PC-3 (cell line): ENCODE measurements around the gene OXCT1. TPM values are rescaled to one million over a fixed set of nuclear protein-coding genes. Genes with fewer than 3 reads are reported as not detected.
"Not testable (repeated sequence)": the region's sequence is repeated elsewhere in the genome, so short reads cannot be mapped to it uniquely, and the experiment has no call there.

Experiments used
- ATAC-seq: fragments of 200-7000 bp; cut with Tn5 transposase; 2 replicates; pipeline ENCODE4 v1.9.1; 2020; ENCODE audit warnings: mild to moderate bottlenecking, moderate library complexity
- BruUV-seq: library from RNA; stranded (reverse); fragments of 400-500 nt; replicated peaks from 2 replicates; lab custom pipeline; 2021; lab: Mats Ljungman, UMichigan
- CTCF ChIA-PET: fragments of 300-600 bp; sonication (Branson Sonifier 250); formaldehyde crosslinking; loops from one replicate; lab custom pipeline; 2022; ENCODE audit warnings: antibody characterized with exemption; lab: Charles Lee
- POLR2A ChIA-PET: fragments of 300-600 bp; sonication (Branson Sonifier 250); formaldehyde crosslinking; loops from one replicate; lab custom pipeline; 2022; ENCODE audit warnings: antibody characterized with exemption; ENCODE audit not compliant: unreplicated experiment; lab: Charles Lee
- DNase-seq: peaks from one replicate; pipeline ENCODE4 v3.0.0-alpha.2; 2015
- H2AFZ ChIP-seq: fragments of 300-600 bp; sonication (generic); 2 replicates; pipeline ENCODE4 v1.6.0; 2016; ENCODE audit warnings: antibody characterized with exemption, low read length
- H3F3A ChIP-seq: fragments of 300-600 bp; sonication (generic); one replicate; pipeline ENCODE4 v1.6.0; 2017; ENCODE audit warnings: antibody characterized with exemption, low read length, control low read depth, mild to moderate bottlenecking; ENCODE audit not compliant: unreplicated experiment
- H3K27ac ChIP-seq: fragments of 300-600 bp; sonication (generic); 2 replicates; pipeline ENCODE4 v1.5.1; 2016; ENCODE audit warnings: mild to moderate bottlenecking, low read length
- H3K27me3 ChIP-seq: fragments of 300-600 bp; sonication (generic); 2 replicates; pipeline ENCODE4 v1.6.1; 2016; ENCODE audit warnings: low read length, mixed read lengths
- H3K36me3 ChIP-seq: fragments of 300-600 bp; sonication (generic); 2 replicates; pipeline ENCODE4 v1.6.1; 2016; ENCODE audit warnings: low read depth, mixed run types, low read length, mixed read lengths
- H3K4me1 ChIP-seq: fragments of 300-600 bp; sonication (generic); 2 replicates; pipeline ENCODE4 v1.5.1; 2016; ENCODE audit warnings: low read length; ENCODE audit not compliant: insufficient read depth
- H3K4me2 ChIP-seq: fragments of 300-600 bp; sonication (generic); 2 replicates; pipeline ENCODE4 v1.6.0; 2016; ENCODE audit warnings: low read length
- H3K4me3 ChIP-seq: fragments of 300-600 bp; sonication (generic); 2 replicates; pipeline ENCODE4 v1.5.1; 2016; ENCODE audit warnings: mild to moderate bottlenecking, low read length, mixed read lengths
- H3K79me2 ChIP-seq: fragments of 300-600 bp; sonication (generic); 2 replicates; pipeline ENCODE4 v1.6.1; 2017; ENCODE audit warnings: low read length, mixed read lengths
- H3K9ac ChIP-seq: fragments of 300-600 bp; sonication (generic); 2 replicates; pipeline ENCODE4 v1.6.0; 2016; ENCODE audit warnings: mild to moderate bottlenecking, low read length
- H3K9me2 ChIP-seq: fragments of 300-600 bp; sonication (generic); replicated peaks from 2 replicates; pipeline ENCODE4 v1.6.1; 2016; ENCODE audit warnings: mixed run types, low read length, mixed read lengths
- H3K9me3 ChIP-seq: fragments of 300-600 bp; sonication (generic); 2 replicates; pipeline ENCODE4 v1.6.1; 2016; ENCODE audit warnings: low read length, mixed read lengths
- H4K20me1 ChIP-seq: fragments of 300-600 bp; sonication (generic); 2 replicates; pipeline ENCODE4 v1.6.1; 2016; ENCODE audit warnings: low read length, mixed read lengths
- CTCF ChIP-seq: fragments of 300-600 bp; sonication (generic); conservative IDR thresholded peaks from 2 replicates; pipeline ENCODE4 v1.5.1; 2017; ENCODE audit warnings: antibody characterized with exemption, low read depth, mild to moderate bottlenecking, low read length
- EZH2 ChIP-seq: fragments of 300-600 bp; sonication (generic); IDR thresholded peaks from one replicate; pipeline ENCODE4 v1.6.1; 2017; ENCODE audit warnings: antibody characterized with exemption, mild to moderate bottlenecking, low read length; ENCODE audit not compliant: unreplicated experiment
- EZH2phosphoT487 ChIP-seq: fragments of 300-600 bp; sonication (generic); IDR thresholded peaks from 2 replicates; pipeline ENCODE4 v1.6.1; 2018; ENCODE audit warnings: mild to moderate bottlenecking, antibody characterized with exemption, low read length, borderline replicate concordance
- intact Hi-C: fragments of 100-400 bp; cut with micrococcal nuclease; formaldehyde crosslinking; loops from 2 replicates; pipeline ENCODE4 v1.9.0; 2023
- total RNA-seq: library from RNA; depleted of rRNA; stranded (reverse); fragments of >200 nt; gene quantifications from 2 replicates; pipeline ENCODE4 v1.2.3, GENCODE V29; 2014

The OXCT1 gene
- total RNA-seq, 1 experiment from 2014 or later, result 25.5 TPM

- Histone ChIP-seq H3K9me3 (no peaks in the 10 kb centered on the region), H2AFZ (no peak overlapping the region), H4K20me1 (no peaks in the 10 kb centered on the region), H3K27ac (no peak overlapping the region), H3K9me2 (no peaks in the 10 kb centered on the region), H3F3A (no peaks in the 10 kb centered on the region), H3K79me2 (no peaks in the 10 kb centered on the region), H3K4me2 (no peak overlapping the region), H3K36me3 (peaks cover 20% of the 10 kb centered on the region; the same call in 1 of the 2 replicates), H3K4me1 (no peaks in the 10 kb centered on the region), H3K9ac (no peak overlapping the region), H3K4me3 (no peak overlapping the region), H3K27me3 (no peaks in the 10 kb centered on the region)
- ChIA-PET CTCF (no interaction called here), POLR2A (no interaction called here)
- intact Hi-C loops, result no loop called here
- no TSS peak for BruUV-seq
- ATAC-seq, result no peak
- no peak for TF ChIP-seq EZH2phosphoT487
- no peak for TF ChIP-seq EZH2
- TF ChIP-seq CTCF, result no peak
- no peak for DNase-seq
Observed at GRCh38 chr5:41738710-41739354, 131.4 kb downstream of the OXCT1 start.

- TF ChIP-seq EZH2phosphoT487 (no peak), EZH2 (no peak), CTCF (no peak)
- H4K20me1 ChIP-seq, result no peaks in the 10 kb centered on the region
- no peak for DNase-seq
- no TSS peak for BruUV-seq
- H2AFZ ChIP-seq, result no peak overlapping the region
- ChIA-PET POLR2A (no interaction called here), CTCF (no interaction called here)
- H3K36me3 ChIP-seq, result peaks cover 20% of the 10 kb centered on the region; the same call in 1 of the 2 replicates
- no peak overlapping the region for H3K27ac ChIP-seq
- H3K4me3 ChIP-seq, result no peak overlapping the region
- H3K9me2 ChIP-seq, result no peaks in the 10 kb centered on the region
- intact Hi-C loops, result no loop called here
- no peaks in the 10 kb centered on the region for H3K79me2 ChIP-seq
- no peak overlapping the region for H3K4me2 ChIP-seq
- no peak for ATAC-seq
- H3K27me3 ChIP-seq, result no peaks in the 10 kb centered on the region
- no peak overlapping the region for H3K9ac ChIP-seq
- no peaks in the 10 kb centered on the region for H3K9me3 ChIP-seq
- no peaks in the 10 kb centered on the region for H3F3A ChIP-seq
- H3K4me1 ChIP-seq, result no peaks in the 10 kb centered on the region
Observed at GRCh38 chr5:41736641-41737040, 133.6 kb downstream of the OXCT1 start.

GRCh38 chr5:41735213-41735612 is 135.0 kb downstream of the OXCT1 start:
- CTCF ChIA-PET, result no interaction called here

DNA sequence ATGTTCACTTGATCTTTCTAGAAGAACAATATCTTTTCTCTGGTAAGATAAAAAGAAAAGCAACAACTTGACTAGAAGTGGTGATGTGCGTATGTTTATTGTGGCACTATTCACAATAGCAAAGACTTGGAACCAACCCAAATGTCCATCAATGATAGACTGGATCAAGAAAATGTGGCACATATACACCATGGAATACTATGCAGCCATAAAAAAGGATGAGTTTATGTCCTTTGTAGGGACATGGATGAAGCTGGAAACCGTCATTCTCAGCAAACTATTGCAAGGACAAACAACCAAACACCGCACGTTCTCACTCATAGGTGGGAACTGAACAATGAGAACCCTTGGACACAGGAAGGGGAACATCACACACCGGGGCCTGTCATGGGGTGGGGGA is 140.8 kb downstream of the OXCT1 start:
- H3K9me3 ChIP-seq, intact Hi-C loops, H4K20me1 ChIP-seq, H3F3A ChIP-seq, H2AFZ ChIP-seq, BruUV-seq, POLR2A ChIA-PET, H3K9me2 ChIP-seq, H3K79me2 ChIP-seq, DNase-seq, H3K4me2 ChIP-seq, H3K36me3 ChIP-seq, H3K27me3 ChIP-seq, H3K4me3 ChIP-seq, ATAC-seq, H3K4me1 ChIP-seq, CTCF ChIA-PET, H3K9ac ChIP-seq, H3K27ac ChIP-seq: not testable (repeated sequence)

More at GRCh38 chr5:41735213-41735612, 135.0 kb downstream of the OXCT1 start:
- H3K36me3 ChIP-seq, result peaks cover 20% of the 10 kb centered on the region; the same call in 1 of the 2 replicates
- H3K4me1 ChIP-seq, result no peaks in the 10 kb centered on the region
- BruUV-seq, result no TSS peak
- intact Hi-C loops, result no loop called here
- DNase-seq (no peak), ATAC-seq (no peak)
- no peaks in the 10 kb centered on the region for H3K27me3 ChIP-seq
- no peaks in the 10 kb centered on the region for H3K79me2 ChIP-seq
- H3K27ac ChIP-seq, result no peak overlapping the region
- TF ChIP-seq EZH2phosphoT487 (no peak), EZH2 (no peak), CTCF (no peak)
- H3F3A ChIP-seq, result no peaks in the 10 kb centered on the region
- no peak overlapping the region for H3K9ac ChIP-seq
- H3K9me2 ChIP-seq, result no peaks in the 10 kb centered on the region
- no peaks in the 10 kb centered on the region for H3K9me3 ChIP-seq
- POLR2A ChIA-PET, result no interaction called here
- H2AFZ ChIP-seq, result no peak overlapping the region
- H4K20me1 ChIP-seq, result no peaks in the 10 kb centered on the region
- H3K4me2 ChIP-seq, result no peak overlapping the region
- H3K4me3 ChIP-seq, result no peak overlapping the region
